ENCODE measurements around the gene STIMATE.

The STIMATE gene

DNA sequence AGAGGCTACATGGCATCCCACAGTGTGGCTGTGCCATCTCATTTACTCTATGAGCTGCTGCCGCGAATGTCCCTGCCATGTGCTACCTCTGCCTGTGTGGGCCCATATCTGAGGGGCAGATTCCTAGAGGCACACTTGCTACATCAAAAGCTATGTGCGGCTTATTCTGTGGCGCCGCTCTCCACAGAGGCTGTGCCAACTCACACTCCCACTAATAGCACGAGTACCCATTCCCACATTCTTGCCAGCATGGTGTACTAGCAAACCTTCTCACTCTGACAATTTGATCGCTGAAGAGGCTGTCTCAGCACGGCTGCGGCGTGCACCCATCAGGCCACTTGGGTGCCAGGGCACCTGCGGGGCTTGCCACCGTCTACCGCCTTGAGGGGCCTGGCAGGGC, 31.4 kb downstream of the STIMATE start:
- DNase-seq: no peak

DNA sequence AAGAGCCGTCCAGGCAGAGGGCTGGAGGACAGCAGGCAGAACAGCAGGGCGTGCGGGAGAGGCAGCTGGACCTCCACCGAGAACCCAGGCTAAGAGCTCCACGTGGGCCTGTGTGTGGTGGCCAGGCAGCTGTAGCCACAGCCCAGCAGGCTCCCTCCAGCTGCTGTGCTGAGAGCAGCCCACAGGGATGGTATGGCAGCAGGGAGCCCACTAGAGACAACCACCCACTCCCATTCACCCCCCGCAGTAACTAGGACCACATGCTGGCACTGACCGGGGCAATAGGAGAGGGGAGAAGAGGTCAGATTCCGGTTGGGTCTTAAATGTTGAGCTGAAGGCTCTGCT, 37.0 kb downstream of the STIMATE start:
- DNase-seq: no peak

DNA sequence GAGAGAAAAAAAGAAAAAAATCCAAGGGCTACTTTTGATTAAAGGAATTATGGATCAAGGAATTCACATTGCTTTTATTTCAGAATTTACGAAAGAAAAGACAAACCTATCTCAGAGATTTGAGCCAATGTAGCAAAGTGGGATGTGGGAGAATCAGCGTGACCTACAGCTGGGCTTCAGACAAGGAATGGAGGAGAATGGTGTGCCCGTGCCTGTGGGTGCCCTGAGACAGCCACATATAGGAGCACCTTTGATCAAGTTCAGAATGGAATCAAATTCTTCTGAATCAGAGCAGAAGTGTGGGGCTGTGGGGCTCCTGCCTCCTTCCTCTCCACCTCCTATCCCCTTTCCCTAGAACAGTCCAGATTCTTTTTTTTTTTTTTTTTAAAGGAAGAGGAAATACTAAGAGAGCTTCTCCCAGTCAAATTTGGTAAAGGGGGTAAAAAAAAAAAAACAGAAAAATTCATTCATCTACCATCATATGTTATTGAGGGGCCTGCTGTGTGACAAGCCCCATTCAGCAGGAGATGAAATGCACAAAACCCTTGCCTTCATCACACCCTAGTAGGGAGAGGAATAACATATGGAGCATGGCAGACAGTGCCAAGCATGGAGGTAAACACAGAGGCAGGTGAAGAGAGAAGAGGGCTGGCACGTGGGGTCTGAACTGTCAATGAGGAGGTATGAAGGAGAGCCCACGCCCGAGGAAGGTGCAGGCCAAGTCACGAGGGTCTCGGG, 37.5 kb downstream of the STIMATE start:
- no peak for DNase-seq

DNA sequence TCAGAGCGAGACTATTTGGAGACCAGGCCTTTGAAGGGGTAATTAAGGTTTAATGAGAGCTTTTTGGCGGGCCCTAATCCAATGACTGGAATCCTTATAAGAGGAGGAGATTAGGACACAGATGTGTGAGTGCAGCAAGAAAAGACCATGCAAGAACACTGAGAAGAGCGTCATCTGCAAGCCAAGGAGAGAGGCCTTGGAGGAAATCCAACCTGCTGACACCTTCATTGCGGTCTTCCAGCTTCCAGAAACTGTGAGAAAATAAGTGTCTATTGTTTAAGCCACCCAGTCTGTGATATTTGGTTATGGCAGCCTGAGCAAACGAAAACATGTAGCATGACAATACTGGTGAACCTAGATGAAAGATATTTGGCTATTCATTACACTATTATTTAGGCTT, 39.5 kb downstream of the STIMATE start:
- DNase-seq: no peak

DNA sequence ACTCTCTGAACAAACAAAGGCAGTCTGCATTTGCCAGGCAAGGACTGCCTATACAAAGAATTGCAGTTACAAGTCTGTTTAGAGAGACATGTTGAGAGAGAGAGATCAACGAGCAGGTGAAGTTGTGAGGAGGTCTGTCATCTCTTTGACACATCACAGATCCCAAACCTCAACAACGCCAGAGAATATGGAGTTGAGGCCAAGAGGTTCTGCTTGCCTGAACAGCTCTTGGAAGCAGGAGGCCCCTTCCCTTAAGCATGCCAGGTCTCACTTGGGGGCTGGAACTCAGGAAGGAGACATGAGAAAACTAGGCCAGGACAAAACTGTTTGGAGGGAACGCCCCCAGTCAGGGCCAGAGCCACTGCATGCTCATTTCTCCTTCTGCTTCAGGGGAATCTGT, 40.2 kb downstream of the STIMATE start:
- DNase-seq: no peak

DNA sequence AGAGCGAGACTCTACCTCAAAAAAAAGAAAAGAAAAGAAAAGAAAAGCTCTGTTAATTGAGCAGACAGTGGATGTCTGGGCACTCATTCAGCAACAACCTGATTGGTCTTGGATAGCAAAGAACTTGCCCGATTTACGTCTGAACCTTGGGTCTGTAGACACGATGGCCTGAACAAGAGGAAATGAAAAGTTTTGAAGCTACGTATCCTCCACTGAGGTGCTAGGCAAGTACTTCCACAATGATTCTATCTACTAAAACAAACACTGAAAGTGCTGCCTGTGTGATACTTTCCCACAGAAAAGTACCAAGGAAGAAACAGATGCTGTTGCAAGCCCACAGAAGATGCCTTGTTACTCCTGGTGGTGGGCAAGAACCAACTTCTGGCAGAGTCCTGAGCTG, 40.7 kb downstream of the STIMATE start:
- no peak for DNase-seq

DNA sequence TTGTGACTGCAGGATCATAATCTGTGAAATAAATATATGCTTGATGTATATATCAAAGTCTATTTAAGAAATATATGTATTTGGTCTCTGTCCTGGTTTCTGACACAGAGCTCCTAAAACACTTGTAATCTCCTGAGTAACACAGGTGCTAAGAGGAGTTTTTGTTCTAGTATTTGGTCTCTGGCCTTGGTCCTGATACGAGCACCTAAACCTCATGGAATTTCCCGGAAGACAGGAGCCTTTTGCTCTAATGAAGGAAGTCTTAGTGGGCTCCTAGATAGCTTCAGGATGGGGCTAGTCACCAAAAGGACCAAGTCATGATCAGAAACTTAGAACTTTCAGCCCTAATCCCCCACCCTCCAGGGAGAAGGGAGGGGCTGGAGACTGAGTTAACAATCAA, 43.3 kb downstream of the STIMATE start:
- DNase-seq: no peak

DNA sequence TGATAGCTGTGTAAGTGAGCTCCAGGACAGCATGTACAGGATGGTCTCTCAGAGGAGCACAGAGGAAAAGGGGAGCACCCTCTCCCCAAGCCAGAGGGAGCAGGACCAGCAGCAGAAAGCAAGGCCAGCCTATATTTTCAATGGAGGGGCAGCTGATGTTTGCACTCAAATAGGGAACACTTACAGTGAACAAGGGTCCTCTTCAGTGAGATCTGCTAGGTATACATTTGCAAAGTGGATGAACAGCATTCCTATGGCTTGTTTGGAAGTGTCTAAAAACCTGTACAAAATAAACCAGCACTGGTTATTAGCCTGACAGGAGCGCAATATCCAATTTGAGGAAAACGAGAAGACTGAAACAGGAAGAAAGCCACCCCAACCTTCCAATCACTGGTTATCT, 44.9 kb downstream of the STIMATE start:
- no peak for DNase-seq

DNA sequence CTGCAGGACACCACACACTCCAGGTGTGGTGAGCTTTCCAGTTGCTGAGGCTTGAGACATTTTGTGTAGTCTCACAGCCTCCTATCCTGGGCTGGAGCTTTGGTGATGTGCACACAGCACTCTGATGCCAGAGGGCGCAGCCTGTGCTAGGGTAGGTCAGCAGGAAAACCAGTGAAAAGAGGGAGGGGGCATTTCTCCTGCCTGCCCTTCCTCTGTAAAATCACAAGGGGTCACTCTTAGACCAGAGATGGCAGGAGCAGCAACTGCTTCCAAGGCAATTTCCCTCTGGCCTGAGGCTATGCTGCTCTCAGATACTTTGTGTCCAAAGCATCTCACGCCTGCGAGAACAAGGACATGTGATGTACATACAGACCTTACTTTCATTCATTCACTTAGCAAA, 46.0 kb downstream of the STIMATE start:
- DNase-seq: peak; percentile 36 to 38

DNA sequence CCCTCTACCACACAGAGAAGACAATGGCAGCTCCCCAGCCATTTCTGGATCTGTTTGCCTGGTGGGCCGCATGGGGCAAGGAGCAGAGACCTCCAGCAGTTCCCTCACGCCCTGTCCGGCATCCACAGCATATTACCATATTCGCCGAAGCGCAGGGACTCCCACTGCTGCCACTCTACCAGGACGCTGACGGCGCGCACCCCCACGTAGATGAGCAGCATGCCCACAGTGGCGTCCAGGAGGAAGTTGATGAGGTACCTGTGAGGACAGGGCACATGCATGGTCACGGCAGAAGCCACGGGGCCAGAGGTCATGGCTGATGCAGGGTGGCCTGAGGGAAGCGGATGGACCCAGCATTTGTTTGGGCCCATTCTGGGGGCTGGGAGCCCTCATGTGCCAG, 47.7 kb downstream of the STIMATE start:
- DNase-seq: no peak

DNA sequence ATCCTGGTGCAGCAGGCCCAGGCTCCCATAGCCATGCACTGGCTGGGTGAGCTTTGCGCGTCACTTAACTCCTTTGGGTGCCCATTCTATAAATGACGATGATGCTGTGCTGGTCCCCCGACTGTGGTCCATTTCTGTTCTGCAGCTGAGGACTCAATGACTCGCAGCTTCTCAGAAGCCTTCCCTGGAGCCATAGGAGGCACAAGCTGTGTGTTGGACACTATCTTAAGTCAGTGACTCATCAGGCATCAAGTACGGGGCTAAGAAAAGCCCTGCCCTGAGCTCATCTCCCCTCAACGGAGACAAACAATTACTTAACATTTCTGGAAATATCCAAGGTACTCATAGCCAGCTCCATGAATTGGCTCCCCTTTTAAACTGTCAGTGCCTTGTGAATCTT, 48.7 kb downstream of the STIMATE start:
- peak in 1 of 2 donors; percentile 52 for DNase-seq

DNA sequence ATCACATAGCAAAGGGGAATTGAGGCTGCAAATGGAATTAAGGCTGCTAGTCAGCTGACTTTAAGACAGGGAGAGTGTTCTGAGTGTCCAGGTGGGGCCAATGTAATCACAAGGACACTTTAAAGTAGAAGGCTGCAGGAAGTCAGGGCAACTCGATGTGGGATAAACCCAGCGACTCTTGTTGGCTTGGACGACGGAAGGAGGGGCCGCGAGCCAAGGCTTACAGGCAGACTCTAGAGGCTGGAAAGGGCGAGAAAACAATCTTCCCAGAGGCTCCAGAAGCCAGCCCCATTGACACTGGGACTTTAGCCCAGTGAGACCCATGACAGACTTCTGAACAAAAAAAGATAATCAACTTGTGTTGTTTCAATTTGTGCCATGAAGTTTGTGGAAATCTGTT, 49.6 kb downstream of the STIMATE start:
- DNase-seq: no peak

DNA sequence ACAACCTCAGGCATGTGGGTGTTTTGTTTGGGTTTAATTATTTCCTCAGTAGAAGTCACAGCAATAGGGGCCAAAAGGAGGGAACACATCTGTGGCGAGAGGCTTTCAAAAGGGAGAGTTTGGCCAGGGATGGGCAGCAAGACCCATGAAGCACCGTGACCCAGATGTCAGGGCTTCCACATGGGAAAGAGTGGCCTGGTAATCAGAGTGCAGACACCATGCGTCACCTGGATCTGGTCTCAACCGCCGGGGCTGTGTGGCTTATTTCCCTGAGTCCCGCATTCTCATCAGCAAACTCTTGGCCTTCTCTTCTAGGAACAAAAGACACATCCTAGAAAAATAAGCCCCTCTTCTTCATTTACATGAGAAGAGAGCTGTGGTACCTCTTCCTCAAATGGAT, 50.1 kb downstream of the STIMATE start:
- DNase-seq: no peak

DNA sequence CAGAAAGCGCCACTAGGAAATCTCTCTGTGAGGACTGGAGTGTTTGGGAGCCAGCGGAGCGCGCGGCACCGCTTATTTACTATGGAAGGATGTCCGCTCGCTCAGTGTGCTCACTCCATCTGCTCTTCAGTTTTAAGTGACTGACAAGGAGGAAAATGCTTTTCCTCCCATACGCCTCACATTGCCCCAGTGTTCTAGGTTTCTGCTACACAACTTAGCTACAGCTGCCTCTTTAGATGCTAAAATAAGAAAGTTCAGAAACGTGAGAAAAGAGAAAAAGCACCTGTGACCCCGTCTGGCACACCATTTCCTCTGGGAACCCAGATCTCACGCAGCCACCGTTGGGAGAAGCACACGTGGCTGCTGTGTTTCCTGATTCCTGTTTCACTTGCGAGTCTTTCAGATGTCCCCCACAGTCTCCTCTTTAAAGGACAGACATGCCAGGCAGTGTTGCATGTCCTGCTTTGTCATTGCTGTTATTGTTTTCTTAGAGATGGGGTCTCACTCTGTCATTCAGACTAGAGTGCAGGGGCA, 50.8 kb downstream of the STIMATE start:
- DNase-seq: no peak

DNA sequence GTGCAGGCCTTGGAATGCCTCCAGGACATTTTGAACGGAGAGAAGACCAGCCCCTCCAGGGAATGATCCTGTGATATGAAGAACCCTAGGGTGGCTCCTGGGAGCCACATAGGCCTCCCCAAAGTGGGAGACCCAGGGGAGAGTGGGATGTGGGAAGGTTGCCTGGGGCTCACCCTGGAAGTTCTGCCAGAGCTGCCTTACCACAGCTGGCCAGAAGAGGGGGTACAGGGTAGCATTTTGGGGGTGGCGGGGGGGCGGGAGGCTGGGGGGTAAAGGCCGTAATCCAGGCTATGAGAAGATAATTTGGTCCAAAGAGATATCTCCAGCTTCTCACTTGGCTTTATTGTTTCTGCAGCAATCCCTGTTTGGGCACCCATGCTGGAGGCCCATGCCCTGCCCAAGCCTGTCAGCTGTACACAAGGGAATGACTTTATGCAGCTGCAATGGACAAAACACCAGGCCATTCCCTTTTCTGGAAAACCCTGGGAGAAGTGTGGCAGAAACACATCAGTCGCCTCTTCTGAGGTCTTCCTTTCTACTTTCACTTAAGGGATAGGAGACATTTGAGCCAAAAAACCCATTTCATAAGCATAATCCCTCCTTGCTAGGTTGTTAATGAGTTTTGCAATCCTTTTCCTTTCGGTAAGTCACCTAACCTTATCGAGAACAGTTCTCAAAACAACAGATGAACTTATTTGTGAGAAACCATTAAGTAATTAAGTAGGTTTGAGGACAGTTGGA, 51.5 kb downstream of the STIMATE start:
- DNase-seq: no peak

DNA sequence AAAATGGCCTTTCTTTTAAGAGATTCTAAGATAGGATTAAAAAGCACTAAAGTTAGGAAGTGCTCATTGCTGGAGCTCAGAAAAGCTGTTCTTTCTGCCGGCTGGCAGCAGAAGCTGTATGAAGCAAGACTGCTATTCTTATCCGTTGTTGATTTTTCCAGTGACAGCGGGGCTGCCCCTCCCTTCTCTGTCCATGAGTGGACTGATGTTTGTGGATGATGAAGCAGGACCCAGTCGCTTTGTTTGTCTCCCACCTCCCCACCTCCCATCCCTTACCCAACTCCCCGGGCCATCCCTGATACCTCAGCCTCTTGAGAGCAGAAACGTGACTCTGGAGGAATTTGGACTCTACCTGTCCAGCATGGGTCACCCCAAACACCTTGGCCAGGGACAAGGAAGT, 52.2 kb downstream of the STIMATE start:
- DNase-seq: peak; percentile 51 to 70

DNA sequence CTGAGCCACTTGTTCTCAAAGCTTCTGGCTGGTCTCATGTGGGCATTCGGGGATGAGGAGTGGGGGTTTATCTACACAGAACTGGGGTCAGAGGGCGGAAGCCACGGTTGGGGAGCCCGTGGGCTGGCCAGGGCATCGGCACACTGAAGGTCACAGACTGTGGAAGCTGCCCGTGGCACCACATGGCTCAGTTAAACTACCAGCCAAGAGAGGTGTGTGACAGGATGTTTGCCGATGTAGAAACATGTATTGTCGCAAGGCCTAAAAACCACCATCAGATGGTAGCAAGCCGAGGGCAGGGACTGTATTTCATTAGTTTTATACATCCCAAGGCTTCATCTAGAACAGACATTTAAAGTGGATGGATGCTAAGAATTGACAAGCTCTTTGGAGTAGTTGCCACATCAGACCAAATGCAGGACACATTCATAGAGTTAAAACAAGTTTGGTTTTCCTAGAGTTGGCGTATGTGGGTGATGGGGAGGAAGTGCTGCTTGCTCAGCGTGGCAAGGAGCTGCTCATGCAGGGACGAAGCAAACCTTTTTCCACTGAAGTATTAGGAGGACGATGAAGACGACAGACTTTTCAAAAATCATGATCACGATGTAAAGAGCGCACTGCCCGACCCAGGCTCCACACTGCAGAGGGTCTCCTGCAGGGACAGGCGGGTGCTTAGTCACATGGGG, 52.9 kb downstream of the STIMATE start:
- peak; percentile 69 to 73 for DNase-seq

DNA sequence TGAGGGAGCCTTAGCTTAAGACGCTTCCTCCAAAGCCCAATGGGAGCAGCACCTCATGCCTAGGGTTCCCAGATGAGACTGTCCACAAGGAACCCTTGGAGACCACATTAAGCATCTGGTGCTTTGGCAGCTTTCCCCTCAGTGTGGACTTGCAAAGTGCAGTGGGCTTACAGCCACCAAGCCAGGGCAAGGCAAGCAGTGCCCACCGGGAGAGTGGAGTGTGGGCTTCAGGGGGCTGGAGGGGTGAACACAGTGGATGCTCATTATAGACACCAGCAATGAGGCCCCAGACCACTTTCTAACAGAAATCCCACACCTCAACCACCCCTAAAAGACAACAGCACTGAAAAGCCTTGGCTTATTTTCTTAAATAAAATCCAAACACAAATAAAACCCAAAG, 53.5 kb downstream of the STIMATE start:
- no peak for DNase-seq

DNA sequence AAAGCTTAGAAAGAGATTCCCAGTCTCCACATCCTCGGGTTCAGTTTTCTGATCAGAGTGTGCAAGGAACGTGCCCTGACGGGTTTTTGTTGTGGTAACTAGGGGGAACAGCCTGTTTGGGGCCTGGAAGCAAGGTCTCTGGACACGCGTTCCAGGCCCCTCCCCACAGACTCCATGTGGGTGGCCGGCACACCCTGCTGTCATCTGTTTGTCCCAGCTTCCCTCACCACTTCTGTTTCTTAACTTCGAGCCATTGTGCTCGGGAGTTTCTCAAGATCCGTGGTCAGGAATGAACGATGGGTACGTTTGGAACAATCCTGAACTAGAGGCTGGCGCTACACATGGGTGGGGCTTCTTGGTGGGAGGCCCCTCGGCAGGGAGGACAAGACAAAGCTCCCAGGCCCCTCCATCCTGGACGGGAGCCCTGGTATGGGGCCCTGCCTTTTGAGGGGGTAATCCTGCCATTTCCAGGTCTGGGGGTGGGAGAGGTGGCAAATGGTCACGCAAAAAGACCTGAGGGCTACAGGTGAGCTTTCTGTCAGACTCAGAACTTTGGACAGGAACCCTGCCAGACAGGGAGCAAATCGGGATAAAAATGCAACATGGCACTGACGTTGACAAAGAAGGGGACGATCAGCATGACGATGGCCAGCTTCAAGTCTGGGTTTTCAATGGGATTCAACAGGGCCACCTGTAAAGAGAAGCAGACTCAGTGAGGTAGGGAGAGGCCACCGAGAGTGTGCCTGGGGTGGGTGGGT, 54.1 kb downstream of the STIMATE start:
- peak; percentile 81 to 82 for DNase-seq

DNA sequence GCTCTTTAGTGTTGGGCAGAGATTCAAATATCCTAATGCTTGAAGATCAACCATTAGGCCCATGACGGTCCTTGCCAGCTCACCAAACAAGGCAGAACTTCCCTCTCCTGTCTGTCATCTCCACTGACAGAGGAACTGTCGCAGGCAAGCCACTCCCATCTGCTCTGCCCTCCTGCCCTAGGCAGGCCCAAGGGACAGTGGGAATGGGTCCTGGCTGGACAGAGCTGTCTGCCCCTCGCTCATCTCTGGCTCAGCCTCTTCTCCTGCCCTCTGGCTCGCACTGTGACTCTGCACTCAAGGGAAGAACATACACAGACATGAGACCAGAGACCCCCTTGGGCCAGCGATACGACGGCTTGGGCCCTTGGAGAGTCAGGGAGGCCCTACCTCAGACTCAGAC, 54.9 kb downstream of the STIMATE start:
- peak; percentile 54 to 78 for DNase-seq

DNA sequence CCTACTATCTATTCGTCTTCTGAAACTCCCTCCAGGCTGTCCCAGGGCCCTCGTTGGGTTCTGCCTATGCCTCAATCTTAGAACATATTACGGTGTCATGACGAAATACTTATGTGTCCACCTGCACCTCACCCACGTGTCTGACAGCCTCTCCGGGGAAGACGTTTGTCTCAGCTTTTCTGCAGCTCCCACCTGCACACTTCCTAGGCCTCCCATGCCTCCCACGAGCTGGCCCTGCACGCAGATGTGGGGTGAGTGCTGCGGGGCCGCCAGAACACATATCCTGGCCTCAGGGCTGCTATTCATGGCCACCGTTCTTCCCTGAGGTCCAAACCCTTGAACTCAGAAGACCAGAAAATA, 55.4 kb downstream of the STIMATE start:
- no peak for DNase-seq

DNA sequence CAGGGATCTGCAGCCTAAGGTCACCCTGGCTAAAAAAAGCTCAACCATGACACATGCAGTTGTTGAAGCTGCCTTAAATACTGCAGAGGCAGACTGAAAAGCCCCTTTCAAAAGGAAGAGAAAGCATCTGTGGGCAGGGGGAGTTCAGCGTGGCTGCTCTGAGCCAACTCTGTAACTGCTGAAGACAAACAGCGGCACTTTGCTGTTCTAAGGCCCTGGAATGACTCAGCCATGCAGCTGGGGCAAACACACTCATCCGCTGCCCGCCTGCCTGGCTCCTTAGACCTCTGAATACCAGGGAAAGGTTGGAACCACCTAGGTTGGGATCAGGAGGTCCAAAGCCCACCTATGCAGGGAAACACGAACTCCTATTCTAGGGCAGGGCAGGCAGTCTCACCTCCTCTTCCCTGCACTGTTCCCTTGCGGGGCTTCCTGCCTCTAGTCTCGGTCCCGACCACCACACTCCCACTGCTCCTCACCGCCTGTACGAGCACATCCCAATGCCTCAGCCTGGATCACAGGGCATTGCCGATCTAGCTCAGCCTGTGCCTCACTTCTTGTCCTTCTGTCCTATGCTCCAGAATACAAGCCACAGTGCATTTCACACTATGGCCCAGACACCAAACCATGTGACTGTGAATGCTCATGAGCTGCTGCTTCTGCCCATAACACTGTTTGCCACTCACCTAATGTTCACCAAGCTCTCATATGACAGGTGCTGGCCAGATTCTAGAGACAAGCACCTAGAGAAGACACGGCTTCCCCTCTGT, 56.0 kb downstream of the STIMATE start:
- DNase-seq: no peak

Measured in inflammatory macrophage (primary cell).